HL-60 (cell line): ENCODE measurements around the gene ENPP1.

Experiments
- DNase-seq, 2 experiments: peaks; one replicate each; pipeline ENCODE4 v3.0.0-alpha.2; 2010 to 2020; ENCODE audit warnings: low read depth in 1 of 2, low spot score in 1 of 2
- H3K27ac ChIP-seq: fragments of 250-450 bp; sonication (Bioruptor Pico); replicated peaks from 2 replicates; pipeline ENCODE4 v1.5.1; 2020; ENCODE audit warnings: mild to moderate bottlenecking, moderate library complexity
- H3K27me3 ChIP-seq: fragments of 250-450 bp; sonication (Bioruptor Pico); 2 replicates; pipeline ENCODE4 v1.5.1; 2021; ENCODE audit warnings: mild to moderate bottlenecking, moderate library complexity; ENCODE audit not compliant: insufficient read depth, poor library complexity, severe bottlenecking
- H3K4me3 ChIP-seq: replicated peaks from 2 replicates; pipeline ENCODE4 v1.5.1; 2011; ENCODE audit warnings: mild to moderate bottlenecking, control low read depth, low read length; ENCODE audit not compliant: insufficient read depth
- GABPA ChIP-seq: IDR thresholded peaks from 2 replicates; pipeline ENCODE4 v1.6.1; 2012; ENCODE audit warnings: low read depth
- POLR2AphosphoS5 ChIP-seq: IDR thresholded peaks from 2 replicates; pipeline ENCODE4 v1.6.1; 2012; ENCODE audit warnings: low read depth
- SPI1 ChIP-seq: IDR thresholded peaks from 2 replicates; pipeline ENCODE4 v1.6.1; 2012; ENCODE audit warnings: low read depth, mild to moderate bottlenecking, borderline replicate concordance
- TF ChIP-seq, protein P1 (sequence below): IDR thresholded peaks from 2 replicates; pipeline ENCODE4 v1.6.1; 2012; ENCODE audit warnings: low read depth; ENCODE audit not compliant: insufficient replicate concordance
- TF ChIP-seq, protein P2 (sequence below): IDR thresholded peaks from one replicate; pipeline ENCODE4 v1.5.1; 2011; ENCODE audit warnings: low read length, control low read depth, inconsistent platforms; ENCODE audit not compliant: insufficient read depth

The ENPP1 gene

DNA sequence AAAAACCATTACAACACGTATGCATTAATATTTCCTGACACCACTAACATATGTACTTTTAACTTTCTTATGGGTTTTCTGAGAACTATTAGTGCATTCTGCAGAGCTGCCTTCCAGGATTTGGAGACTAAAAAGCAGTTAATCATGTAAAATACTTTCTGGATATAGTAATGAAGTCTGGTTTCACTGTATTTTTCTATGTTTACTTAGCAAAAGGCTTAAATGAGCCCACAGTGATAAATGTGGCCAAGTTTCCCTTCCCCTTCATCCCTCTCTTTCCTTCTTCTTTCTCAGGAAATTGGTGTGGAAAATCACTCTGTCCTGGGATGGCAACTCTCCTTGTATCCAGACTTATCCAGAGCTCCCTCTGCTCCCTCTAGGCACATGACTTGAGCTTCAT, 29.7 kb upstream of the ENPP1 start:
- no peak for DNase-seq

DNA sequence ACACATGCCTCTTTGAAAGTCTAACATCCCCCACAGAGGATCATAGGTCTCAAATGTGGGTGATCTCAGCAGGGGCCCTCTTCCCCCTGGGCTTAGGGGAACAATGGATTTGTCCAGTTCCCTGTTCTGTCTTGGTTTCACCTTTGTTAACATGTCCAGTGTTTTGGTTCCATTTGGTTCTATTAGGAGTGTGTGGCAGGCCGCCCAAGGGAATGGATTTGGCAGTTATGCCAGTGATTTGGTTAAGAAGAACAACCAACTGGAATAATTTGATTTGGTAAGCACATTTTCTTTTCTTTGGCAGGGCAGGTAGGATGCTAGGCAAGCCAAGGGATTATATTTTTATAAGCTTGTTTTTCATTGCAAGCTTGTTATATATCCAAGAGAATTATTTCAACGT, 28.5 kb upstream of the ENPP1 start:
- H3K4me3 ChIP-seq = no peak overlapping the region

More for the DNA sequence above, 29.7 kb upstream of the ENPP1 start:
- TF ChIP-seq POLR2AphosphoS5 (no peak), GABPA (no peak)
- Histone ChIP-seq H3K4me3 (no peak overlapping the region), H3K27me3 (no peaks in the 10 kb centered on the region), H3K27ac (no peak overlapping the region)

DNA sequence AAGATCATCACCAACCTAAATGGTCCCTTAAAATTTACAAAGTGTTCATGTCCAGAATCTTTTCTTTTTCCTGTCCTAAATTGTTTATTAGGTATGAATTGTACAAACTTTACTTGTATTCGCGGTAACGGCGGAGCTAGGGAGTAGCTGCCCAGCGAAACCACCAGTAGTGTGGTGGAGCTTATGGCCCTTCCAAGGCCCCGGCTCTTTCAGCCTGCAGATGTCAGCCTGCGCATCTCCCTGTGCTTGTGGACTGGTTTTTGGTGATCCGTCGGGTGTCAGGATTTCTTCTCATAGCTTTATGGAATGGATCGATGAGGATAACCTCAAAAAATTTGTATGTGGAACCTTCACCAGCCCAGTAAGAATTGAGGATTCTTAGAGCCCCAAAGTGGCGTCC, 27.2 kb upstream of the ENPP1 start:
- TF ChIP-seq, protein P1, sequence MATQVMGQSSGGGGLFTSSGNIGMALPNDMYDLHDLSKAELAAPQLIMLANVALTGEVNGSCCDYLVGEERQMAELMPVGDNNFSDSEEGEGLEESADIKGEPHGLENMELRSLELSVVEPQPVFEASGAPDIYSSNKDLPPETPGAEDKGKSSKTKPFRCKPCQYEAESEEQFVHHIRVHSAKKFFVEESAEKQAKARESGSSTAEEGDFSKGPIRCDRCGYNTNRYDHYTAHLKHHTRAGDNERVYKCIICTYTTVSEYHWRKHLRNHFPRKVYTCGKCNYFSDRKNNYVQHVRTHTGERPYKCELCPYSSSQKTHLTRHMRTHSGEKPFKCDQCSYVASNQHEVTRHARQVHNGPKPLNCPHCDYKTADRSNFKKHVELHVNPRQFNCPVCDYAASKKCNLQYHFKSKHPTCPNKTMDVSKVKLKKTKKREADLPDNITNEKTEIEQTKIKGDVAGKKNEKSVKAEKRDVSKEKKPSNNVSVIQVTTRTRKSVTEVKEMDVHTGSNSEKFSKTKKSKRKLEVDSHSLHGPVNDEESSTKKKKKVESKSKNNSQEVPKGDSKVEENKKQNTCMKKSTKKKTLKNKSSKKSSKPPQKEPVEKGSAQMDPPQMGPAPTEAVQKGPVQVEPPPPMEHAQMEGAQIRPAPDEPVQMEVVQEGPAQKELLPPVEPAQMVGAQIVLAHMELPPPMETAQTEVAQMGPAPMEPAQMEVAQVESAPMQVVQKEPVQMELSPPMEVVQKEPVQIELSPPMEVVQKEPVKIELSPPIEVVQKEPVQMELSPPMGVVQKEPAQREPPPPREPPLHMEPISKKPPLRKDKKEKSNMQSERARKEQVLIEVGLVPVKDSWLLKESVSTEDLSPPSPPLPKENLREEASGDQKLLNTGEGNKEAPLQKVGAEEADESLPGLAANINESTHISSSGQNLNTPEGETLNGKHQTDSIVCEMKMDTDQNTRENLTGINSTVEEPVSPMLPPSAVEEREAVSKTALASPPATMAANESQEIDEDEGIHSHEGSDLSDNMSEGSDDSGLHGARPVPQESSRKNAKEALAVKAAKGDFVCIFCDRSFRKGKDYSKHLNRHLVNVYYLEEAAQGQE = no peak
- TF ChIP-seq POLR2AphosphoS5 (no peak), GABPA (no peak), SPI1 (no peak)
- TF ChIP-seq, protein P2, sequence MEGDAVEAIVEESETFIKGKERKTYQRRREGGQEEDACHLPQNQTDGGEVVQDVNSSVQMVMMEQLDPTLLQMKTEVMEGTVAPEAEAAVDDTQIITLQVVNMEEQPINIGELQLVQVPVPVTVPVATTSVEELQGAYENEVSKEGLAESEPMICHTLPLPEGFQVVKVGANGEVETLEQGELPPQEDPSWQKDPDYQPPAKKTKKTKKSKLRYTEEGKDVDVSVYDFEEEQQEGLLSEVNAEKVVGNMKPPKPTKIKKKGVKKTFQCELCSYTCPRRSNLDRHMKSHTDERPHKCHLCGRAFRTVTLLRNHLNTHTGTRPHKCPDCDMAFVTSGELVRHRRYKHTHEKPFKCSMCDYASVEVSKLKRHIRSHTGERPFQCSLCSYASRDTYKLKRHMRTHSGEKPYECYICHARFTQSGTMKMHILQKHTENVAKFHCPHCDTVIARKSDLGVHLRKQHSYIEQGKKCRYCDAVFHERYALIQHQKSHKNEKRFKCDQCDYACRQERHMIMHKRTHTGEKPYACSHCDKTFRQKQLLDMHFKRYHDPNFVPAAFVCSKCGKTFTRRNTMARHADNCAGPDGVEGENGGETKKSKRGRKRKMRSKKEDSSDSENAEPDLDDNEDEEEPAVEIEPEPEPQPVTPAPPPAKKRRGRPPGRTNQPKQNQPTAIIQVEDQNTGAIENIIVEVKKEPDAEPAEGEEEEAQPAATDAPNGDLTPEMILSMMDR = no peak
- no peak for DNase-seq
- Histone ChIP-seq H3K4me3 (no peak overlapping the region), H3K27ac (no peak overlapping the region), H3K27me3 (no peaks in the 10 kb centered on the region)

More for the DNA sequence above, 28.5 kb upstream of the ENPP1 start:
- no peak for DNase-seq
- Histone ChIP-seq H3K27ac (no peak overlapping the region), H3K27me3 (no peaks in the 10 kb centered on the region)
- TF ChIP-seq SPI1 (no peak), GABPA (no peak), POLR2AphosphoS5 (no peak)
- TF ChIP-seq, protein P1 = no peak
- TF ChIP-seq, protein P2 = no peak

DNA sequence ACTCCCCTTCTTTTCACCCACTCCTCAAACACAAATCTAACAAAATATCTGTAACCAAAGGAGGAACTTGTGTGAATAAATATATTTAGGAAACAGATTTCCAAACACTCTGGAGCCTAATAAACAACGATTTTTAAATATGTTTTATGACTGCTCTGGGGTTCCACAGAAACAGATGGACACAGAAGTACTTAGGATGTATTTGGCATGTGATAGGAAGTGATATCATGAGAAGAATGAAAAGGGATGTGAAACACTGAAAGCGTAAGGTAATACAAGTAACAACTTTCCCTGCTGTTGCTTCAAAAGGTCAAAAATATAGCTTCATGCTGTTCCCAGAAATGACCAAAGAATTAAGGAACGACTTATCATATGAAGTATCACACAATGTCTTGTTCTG, 26.1 kb upstream of the ENPP1 start:
- Histone ChIP-seq H3K27me3 (no peaks in the 10 kb centered on the region), H3K4me3 (no peak overlapping the region), H3K27ac (no peak overlapping the region)
- DNase-seq = no peak
- TF ChIP-seq, protein P1 = no peak
- TF ChIP-seq GABPA (no peak), SPI1 (no peak), POLR2AphosphoS5 (no peak)
- TF ChIP-seq, protein P2 = no peak
